K562 (cell line): ENCODE measurements around the gene HDAC7. TPM values are rescaled to one million over a fixed set of nuclear protein-coding genes. Genes with fewer than 3 reads are reported as not detected.

Source experiments
- ASH1L ChIP-seq: fragments of 450-650 bp; IDR thresholded peaks from 2 replicates; pipeline ENCODE4 v1.6.1; 2018; ENCODE audit warnings: borderline replicate concordance, mild to moderate bottlenecking, low read depth; ENCODE audit not compliant: partially characterized antibody
- BHLHE40 ChIP-seq: IDR thresholded peaks from 2 replicates; pipeline ENCODE4 v1.6.1; 2011; ENCODE audit warnings: low read length, improper control_type of control experiment
- CBX2 ChIP-seq: fragments of 200-600 bp; sonication (generic); IDR thresholded peaks from one replicate; pipeline ENCODE4 v1.6.1; 2012; ENCODE audit warnings: mild to moderate bottlenecking, low read length, inconsistent platforms; ENCODE audit not compliant: insufficient read depth, poor library complexity, severe bottlenecking
- ELF2 ChIP-seq: fragments of 250-450 bp; sonication (Bioruptor Pico); IDR thresholded peaks from 2 replicates; pipeline ENCODE4 v1.5.0; 2021; ENCODE audit warnings: mild to moderate bottlenecking
- ETV5 ChIP-seq: sonication (generic); formaldehyde crosslinking; IDR thresholded peaks from 2 replicates; pipeline ENCODE4 v1.4.0; 2020; ENCODE audit warnings: low read depth, mild to moderate bottlenecking, missing genetic modification reagents
- GATAD2B ChIP-seq: fragments of 450-650 bp; IDR thresholded peaks from 2 replicates; pipeline ENCODE4 v1.6.1; 2017; ENCODE audit warnings: mild to moderate bottlenecking, borderline replicate concordance
- LCOR ChIP-seq: sonication (generic); formaldehyde crosslinking; IDR thresholded peaks from 2 replicates; pipeline ENCODE4 v1.8.0; 2022; ENCODE audit warnings: mild to moderate bottlenecking, missing genetic modification reagents
- NCOA1 ChIP-seq: fragments of 450-650 bp; IDR thresholded peaks from 2 replicates; pipeline ENCODE4 v1.6.1; 2016; ENCODE audit warnings: low read depth
- NFRKB ChIP-seq: fragments of 450-650 bp; IDR thresholded peaks from 2 replicates; pipeline ENCODE4 v1.6.1; 2016; ENCODE audit warnings: low read depth
- NONO ChIP-seq, 2 experiments: fragments of 200-400 bp in 1 of 2; fragments of 450-650 bp in 1 of 2; formaldehyde crosslinking in 1 of 2; IDR thresholded peaks; 2 replicates each; pipeline ENCODE4 v1.6.1; 2017; ENCODE audit warnings: low read depth in 2 of 2, mild to moderate bottlenecking in 2 of 2, moderate library complexity in 2 of 2, low read length in 1 of 2
- RAD21 ChIP-seq, 2 experiments: fragments of 250-450 bp in 1 of 2; fragments of 450-650 bp in 1 of 2; sonication (Bioruptor Pico) in 1 of 2; formaldehyde crosslinking in 1 of 2; IDR thresholded peaks in 1 of 2; conservative IDR thresholded peaks in 1 of 2; 2 replicates each; pipeline versions ENCODE4 v1.4.0 to v1.8.0; 2020 to 2022; ENCODE audit warnings: mild to moderate bottlenecking in 2 of 2, moderate library complexity in 1 of 2
- RUNX1 ChIP-seq: sonication (generic); IDR thresholded peaks from 2 replicates; pipeline ENCODE4 v1.6.1; 2016; ENCODE audit warnings: antibody characterized with exemption, low read depth
- SREBF2 ChIP-seq: sonication (generic); formaldehyde crosslinking; IDR thresholded peaks from 2 replicates; pipeline ENCODE4 v1.4.0; 2020; ENCODE audit warnings: mild to moderate bottlenecking, missing genetic modification reagents
- TEAD2 ChIP-seq: fragments of 450-650 bp; IDR thresholded peaks from 2 replicates; pipeline ENCODE4 v1.6.1; 2016; ENCODE audit warnings: missing genetic modification characterization, control low read depth, missing compliant biosample characterization
- ZBTB43 ChIP-seq: sonication (generic); formaldehyde crosslinking; IDR thresholded peaks from 2 replicates; pipeline ENCODE4 v1.8.0; 2023; ENCODE audit warnings: mild to moderate bottlenecking, missing genetic modification reagents
- ZNF133 ChIP-seq: fragments of 250-450 bp; sonication (Bioruptor Pico); IDR thresholded peaks from 2 replicates; pipeline ENCODE4 v1.4.0; 2020; ENCODE audit warnings: mild to moderate bottlenecking
- ZNF274 ChIP-seq: IDR thresholded peaks from 2 replicates; pipeline ENCODE4 v1.6.1; 2011; ENCODE audit warnings: low read depth, mild to moderate bottlenecking, low read length, moderate library complexity, borderline replicate concordance
- ZNF57 ChIP-seq: fragments of 450-650 bp; formaldehyde crosslinking; IDR thresholded peaks from 2 replicates; pipeline ENCODE4 v1.4.0; 2020; ENCODE audit warnings: mild to moderate bottlenecking, moderate library complexity
- ZNF586 ChIP-seq: fragments of 450-650 bp; formaldehyde crosslinking; conservative IDR thresholded peaks from 2 replicates; pipeline ENCODE4 v1.4.0; 2020; ENCODE audit warnings: mild to moderate bottlenecking, moderate library complexity
- ZNF644 ChIP-seq: fragments of 200-800 bp; sonication (Bioruptor generic); IDR thresholded peaks from 2 replicates; pipeline ENCODE4 v1.6.1; 2016; ENCODE audit warnings: low read depth, missing genetic modification characterization, missing compliant biosample characterization
- polyA plus RNA-seq, 8 experiments: library from polyadenylated mRNA; depleted of rRNA in 4 of 8; stranded (reverse) in 5 of 8; unstranded in 3 of 8; fragments of >200 nt; fragmentation: Nextera tagmentation in 2 of 8; fragmentation: Illumina TruSeq in 1 of 8; extraction: Ambion mirVana in 2 of 8; extraction: Trizol in 1 of 8; gene quantifications; 2 replicates each; pipeline versions ENCODE4 v1.2.1 to v1.2.3, GENCODE V29; 2011 to 2014; ENCODE audit warnings: inconsistent platforms in 1 of 8, missing spikeins in 1 of 8
- total RNA-seq, 7 experiments: library from RNA; depleted of rRNA in 6 of 7; stranded (reverse); fragments of >200 nt in 6 of 7; fragmentation: Illumina TruSeq in 2 of 7; extraction: Trizol in 2 of 7; gene quantifications; 2 replicates each; pipeline versions ENCODE4 v1.2.1 to v1.2.3, GENCODE V29; 2011 to 2021; ENCODE audit warnings: low replicate concordance in 1 of 7
- TF ChIP-seq, protein P1 (sequence below): fragments of 450-650 bp; formaldehyde crosslinking; IDR thresholded peaks from 2 replicates; pipeline ENCODE4 v1.4.0; 2020; ENCODE audit warnings: mild to moderate bottlenecking, moderate library complexity
- TF ChIP-seq, protein P2 (sequence below): sonication (generic); formaldehyde crosslinking; IDR thresholded peaks from 2 replicates; pipeline ENCODE4 v1.8.0; 2022; ENCODE audit warnings: mild to moderate bottlenecking, missing genetic modification reagents
- TF ChIP-seq, protein P3 (sequence below), 2 experiments: fragments of 250-450 bp in 1 of 2; fragments of 450-650 bp in 1 of 2; sonication (Bioruptor Pico) in 1 of 2; IDR thresholded peaks; 2 replicates each; pipeline versions ENCODE4 v1.6.1 to v1.8.0; 2016 to 2021; ENCODE audit warnings: mild to moderate bottlenecking in 2 of 2, moderate library complexity in 2 of 2, missing compliant biosample characterization in 1 of 2, missing genetic modification characterization in 1 of 2

Gene HDAC7
- total and polyA plus RNA-seq, 9 of the 15 experiments (the other 6 are each of a cell fraction or from before 2014, with no cell fraction given), result 2.5 to 129 (median 31.1) TPM

- no peak for TF ChIP-seq ZNF586 (CRISPR knock-in tag)
- no peak for TF ChIP-seq ELF2 (CRISPR knock-in tag)
- no peak for TF ChIP-seq ZNF133 (CRISPR knock-in tag)
- no peak for TF ChIP-seq NCOA1
- TF ChIP-seq, protein P1, sequence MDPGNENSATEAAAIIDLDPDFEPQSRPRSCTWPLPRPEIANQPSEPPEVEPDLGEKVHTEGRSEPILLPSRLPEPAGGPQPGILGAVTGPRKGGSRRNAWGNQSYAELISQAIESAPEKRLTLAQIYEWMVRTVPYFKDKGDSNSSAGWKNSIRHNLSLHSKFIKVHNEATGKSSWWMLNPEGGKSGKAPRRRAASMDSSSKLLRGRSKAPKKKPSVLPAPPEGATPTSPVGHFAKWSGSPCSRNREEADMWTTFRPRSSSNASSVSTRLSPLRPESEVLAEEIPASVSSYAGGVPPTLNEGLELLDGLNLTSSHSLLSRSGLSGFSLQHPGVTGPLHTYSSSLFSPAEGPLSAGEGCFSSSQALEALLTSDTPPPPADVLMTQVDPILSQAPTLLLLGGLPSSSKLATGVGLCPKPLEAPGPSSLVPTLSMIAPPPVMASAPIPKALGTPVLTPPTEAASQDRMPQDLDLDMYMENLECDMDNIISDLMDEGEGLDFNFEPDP (CRISPR knock-in tag), result no peak
- no peak for TF ChIP-seq TEAD2 (tag)
- TF ChIP-seq ETV5 (CRISPR knock-in tag), result no peak
- TF ChIP-seq SREBF2, result no peak
- peak; percentile 72; the same call in 1 of the 2 replicates for TF ChIP-seq NFRKB
- TF ChIP-seq CBX2, result no peak
- no peak for TF ChIP-seq ZNF57 (CRISPR knock-in tag)
- TF ChIP-seq, protein P2, sequence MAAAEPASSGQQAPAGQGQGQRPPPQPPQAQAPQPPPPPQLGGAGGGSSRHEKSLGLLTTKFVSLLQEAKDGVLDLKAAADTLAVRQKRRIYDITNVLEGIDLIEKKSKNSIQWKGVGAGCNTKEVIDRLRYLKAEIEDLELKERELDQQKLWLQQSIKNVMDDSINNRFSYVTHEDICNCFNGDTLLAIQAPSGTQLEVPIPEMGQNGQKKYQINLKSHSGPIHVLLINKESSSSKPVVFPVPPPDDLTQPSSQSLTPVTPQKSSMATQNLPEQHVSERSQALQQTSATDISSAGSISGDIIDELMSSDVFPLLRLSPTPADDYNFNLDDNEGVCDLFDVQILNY, result no peak
- no peak for TF ChIP-seq ZBTB43 (CRISPR knock-in tag)
- TF ChIP-seq ZNF274, result no peak
- TF ChIP-seq RUNX1, result no peak
- TF ChIP-seq, protein P3, sequence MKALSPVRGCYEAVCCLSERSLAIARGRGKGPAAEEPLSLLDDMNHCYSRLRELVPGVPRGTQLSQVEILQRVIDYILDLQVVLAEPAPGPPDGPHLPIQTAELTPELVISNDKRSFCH (CRISPR knock-in tag; IDR thresholded peaks at IDR 0.05), result no peak
- TF ChIP-seq, protein P3 (tag; IDR thresholded peaks at IDR 0.05), result no peak
- TF ChIP-seq BHLHE40, result 0 out of 2 replicates have a peak, but pooled peaks have one; percentile 6
- no peak for TF ChIP-seq NONO (IDR thresholded peaks at IDR 0.05; ENCODE audit: low read depth in 2 of 2, low read length in 1 of 2)
- no peak for TF ChIP-seq GATAD2B
- TF ChIP-seq ASH1L, result no peak
- TF ChIP-seq ZNF644, result no peak
- TF ChIP-seq RAD21 (CRISPR knock-in tag; conservative IDR thresholded peaks at IDR 0.05 in 1 of 2, IDR thresholded peaks at IDR 0.05 in 1 of 2), result no peak
- TF ChIP-seq LCOR (CRISPR knock-in tag), result no peak
Observed at GRCh38 chr12:47850153-47851084, 30.7 kb upstream of the HDAC7 start (continued).
